HG03442 (cell line): ENCODE measurements around the gene MRPL46.
"Not testable (repeated sequence)": the region's sequence is repeated elsewhere in the genome, so short reads cannot be mapped to it uniquely, and the experiment has no call there.

Experiments used
- ATAC-seq: cut with Tn5 transposase; IDR thresholded peaks from one replicate; pipeline ENCODE4 v1.9.1; 2021; ENCODE audit warnings: mild to moderate bottlenecking, moderate library complexity; ENCODE audit not compliant: unreplicated experiment

MRPL46 gene

GRCh38 chr15:88479169-88479568 is 12.0 kb upstream of the MRPL46 start:
- no peak for ATAC-seq

GRCh38 chr15:88477904-88478303 is 10.7 kb upstream of the MRPL46 start:
- ATAC-seq: no peak

DNA sequence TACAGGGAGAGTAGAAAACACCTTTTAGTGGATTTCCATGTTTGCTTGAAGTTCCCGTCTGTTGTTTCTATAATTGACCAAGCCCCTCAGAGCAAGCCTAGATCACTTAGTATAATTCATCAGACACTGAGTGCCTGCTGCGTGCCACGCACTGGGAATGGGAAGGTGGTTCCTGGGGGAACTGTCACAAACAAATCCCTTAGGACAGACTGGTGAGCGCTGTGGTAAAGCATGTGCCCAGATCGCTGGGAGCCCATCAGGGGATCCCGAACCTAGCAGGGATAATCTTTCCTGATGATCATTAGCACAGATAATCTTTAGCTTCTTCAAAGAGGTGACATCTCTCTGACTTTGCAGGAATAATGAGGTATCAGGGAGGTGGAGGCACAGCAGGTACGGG is 9.9 kb upstream of the MRPL46 start:
- no peak for ATAC-seq

DNA sequence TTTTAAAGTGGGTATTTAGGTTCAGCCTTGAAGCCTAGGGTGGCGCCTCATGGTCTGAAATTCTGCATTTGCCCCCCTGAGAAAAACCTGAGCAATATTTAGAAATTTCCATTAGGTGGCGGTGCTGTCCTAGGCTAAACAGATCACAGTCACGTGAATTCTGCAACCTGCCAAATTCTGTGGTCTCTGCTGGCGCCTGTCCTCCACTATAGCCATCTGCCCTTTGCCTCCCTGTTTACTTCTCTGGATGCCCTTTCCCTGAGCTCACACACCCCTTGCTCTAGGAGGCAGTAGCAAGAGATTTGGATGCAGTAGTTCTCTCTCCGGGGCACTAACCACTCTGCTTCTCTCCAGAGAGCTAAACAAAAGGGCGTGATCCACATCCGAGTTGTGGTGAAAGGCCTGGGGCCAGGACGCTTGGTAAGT is 9.5 kb upstream of the MRPL46 start:
- ATAC-seq: no peak

DNA sequence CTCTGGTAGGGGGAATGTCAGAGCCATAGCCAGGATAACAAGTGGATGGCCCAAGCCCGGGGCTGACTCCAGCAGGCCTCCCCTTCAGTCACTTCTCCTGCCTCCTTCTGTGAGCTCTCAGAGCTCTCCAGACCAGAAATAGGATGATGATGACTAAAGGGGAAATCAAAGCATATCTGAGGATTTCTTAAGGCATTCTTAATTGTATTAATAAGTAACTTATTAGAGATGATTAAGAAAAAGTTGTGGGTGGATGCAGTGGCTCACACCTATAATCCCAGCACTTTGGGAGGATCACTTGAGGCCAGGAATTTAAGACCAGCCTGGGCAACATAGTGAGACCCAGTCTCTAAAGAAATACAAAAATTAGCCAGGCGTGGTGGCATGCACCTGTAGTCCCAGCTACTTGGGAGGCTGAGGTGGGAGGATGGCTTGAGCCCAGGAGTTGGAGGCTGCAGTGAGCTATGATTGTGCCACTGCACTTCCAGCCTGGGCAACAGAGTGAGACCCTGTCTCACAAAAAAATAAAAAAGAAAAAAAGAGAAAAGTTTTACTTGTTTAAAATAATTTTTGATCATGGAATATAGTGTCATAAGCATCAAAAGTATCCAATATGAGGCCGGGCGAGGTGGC is 6.6 kb upstream of the MRPL46 start:
- not testable (repeated sequence) for ATAC-seq

GRCh38 chr15:88472225-88472624 is 5.0 kb upstream of the MRPL46 start:
- ATAC-seq: no peak

DNA sequence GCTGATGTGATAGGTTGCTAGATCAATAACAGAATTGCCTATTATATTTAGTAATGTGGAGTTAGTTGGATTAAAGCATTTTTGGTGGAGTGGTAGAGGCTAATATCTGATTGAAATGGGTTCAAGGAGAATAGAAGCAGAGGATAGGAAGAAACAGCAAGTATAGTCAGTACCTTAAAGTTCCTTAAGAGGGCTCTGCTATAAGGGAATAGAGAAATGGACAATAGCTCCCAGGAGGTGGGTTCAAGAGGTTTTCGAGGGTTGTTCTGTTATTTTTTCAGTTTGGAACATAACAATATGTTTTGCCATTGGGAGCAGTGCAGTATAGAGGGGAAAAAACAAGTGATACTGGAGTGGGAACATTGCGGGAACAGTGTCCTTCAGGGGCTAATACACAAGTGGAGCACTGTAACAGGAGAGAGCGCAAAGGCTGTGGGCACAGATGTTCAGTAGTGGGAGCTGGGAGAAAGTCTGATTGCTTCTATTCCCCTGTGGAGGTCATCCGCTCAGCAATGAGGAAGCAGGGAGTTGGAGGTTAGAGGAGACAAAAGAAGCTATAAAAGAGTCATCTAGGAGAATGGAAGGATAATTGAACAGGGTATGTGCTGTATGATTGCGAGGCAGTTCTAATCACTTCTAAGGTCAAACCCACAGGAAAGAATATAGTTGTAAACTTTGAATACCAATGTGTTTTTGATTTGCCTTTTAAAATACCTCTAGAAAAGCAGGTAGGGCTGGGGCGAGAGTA is 3.6 kb upstream of the MRPL46 start:
- ATAC-seq: no peak

- no peak for ATAC-seq
Observed at GRCh38 chr15:88469321-88469720, 2.1 kb upstream of the MRPL46 start.

DNA sequence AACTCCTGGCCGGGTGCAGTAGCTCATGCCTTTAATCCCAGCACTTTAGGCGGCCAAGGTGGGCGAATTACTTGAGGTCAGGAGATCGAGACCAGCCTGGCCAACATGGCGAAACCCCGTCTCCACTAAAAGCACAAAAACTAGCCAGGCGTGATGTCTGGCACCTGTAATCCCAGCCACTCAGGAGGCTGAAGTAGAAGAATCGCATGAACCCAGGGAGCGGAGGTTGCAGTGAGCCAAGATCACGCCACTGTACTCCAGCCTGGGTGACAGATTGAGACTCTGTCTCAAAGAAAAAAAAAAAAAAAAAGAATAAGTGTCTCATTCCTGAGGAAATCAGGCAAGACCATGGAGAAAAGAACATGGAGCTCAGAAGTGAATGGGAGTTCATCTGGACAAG is 1.5 kb upstream of the MRPL46 start:
- ATAC-seq: not testable (repeated sequence)

GRCh38 chr15:88467935-88468528 is 844 bp upstream of the MRPL46 start:
- no peak for ATAC-seq

DNA sequence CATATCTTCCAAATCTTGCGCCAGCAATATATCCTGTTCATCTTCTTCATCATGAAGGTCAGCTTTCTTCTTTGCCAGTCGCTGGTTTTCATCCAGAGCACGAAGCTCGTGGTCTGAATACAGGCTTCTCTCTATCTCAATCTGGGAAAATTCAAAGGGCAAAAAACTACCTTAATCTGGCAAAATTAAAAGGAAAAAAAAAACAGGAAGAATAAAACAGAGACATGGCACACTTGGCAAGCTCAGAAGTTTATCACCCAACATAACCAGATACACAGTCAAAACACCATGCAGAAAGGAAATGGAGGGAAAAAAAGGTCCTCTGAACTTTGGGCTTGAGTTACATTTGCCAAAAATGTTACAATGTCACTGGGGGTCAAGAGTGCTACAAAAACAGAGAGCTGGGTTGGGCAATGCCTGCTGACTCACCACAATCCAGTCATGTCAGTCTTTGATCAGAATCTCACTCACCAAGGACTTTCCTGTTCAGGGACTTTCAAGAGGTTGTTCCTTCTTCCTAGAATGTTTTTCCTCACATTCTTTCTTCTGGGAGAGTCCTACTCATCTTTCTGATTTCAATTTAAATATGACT is 1.5 kb downstream of the MRPL46 start:
- no peak for ATAC-seq

GRCh38 chr15:88463870-88464532 is 3.2 kb downstream of the MRPL46 start:
- ATAC-seq: no peak

DNA sequence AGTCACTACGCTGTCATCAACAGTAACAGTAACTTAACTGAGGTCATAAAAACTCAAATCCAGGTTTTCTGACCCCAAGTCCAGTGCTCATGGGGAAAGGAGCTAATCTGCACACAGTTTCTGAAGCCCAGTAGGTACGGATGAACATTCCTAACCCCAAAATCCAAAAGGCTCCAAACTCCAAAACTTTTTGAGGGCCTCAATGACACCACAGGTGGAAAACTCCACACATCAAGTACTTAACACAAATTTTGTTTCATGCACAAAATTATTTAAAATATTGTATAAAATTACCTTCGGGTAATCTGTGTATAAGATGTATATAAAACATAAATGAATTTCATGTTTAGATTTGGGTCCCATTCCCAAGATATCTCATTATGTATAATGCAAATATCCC is 10.5 kb downstream of the MRPL46 start:
- no peak for ATAC-seq

DNA sequence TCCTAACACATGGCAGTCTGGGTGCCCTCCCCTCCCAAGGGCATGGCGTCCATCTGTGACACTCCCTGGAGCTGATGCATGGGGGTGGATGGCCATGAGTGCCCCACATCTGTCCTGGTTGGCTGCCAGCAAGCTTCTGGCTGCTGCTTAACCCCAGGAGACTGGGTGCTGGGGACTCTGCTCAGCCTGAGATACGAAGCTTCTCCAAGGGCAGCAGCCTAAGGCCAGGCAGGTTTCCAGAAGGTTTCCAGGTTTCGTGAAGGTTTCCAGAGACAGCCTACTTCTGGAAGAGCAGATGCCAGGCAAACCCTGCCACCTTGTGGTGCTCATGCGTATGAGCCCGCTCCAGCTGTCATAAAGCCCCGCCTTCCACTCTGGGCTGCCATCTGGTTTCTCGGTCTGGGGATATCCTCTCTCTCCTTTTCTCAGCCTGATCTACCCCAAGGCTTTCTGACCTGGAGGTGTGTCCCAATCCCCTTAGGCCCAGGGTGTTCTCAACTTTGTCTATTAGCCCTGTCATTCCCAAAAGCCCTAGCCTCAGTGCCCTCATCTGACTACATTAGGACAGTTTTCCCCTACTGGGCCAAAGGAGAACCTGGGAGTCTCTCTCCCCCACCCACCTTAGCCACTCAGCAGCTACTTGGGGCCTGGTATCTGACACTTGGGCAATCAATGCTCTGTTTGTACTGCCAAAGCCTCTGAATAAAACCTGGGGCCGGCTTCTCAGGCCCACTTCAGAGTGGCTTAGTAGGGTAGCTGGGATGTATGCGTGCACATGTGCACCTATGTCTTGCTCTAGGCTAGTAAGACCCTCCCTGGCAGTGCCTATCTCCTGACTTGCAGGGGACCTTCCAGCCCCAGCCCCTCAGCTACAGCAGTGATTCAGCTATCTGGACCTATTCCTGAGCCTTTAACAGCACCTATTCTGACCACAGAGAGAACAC is 12.0 kb downstream of the MRPL46 start:
- peak; percentile 89 for ATAC-seq

DNA sequence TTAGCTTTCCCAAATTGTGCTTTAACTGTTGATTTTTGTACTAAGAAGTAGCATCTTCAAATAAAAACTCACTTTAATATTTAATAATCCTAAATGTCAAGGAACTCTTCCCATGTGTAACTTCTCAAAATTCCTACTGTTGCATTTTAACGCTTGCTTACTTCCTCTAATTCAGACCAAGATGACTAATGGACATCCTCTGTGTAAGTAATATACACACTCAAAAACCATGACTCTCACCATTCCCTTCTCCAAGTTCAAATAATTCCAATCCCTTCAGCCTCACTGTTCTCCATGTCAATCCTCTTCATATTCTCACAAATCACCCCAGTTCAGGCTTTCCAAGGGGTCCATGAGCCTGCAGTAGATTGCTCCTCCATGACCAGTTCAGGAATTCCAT is 13.0 kb downstream of the MRPL46 start:
- ATAC-seq: no peak

- no peak for ATAC-seq
Observed at GRCh38 chr15:88453651-88454050, 13.5 kb downstream of the MRPL46 start.

DNA sequence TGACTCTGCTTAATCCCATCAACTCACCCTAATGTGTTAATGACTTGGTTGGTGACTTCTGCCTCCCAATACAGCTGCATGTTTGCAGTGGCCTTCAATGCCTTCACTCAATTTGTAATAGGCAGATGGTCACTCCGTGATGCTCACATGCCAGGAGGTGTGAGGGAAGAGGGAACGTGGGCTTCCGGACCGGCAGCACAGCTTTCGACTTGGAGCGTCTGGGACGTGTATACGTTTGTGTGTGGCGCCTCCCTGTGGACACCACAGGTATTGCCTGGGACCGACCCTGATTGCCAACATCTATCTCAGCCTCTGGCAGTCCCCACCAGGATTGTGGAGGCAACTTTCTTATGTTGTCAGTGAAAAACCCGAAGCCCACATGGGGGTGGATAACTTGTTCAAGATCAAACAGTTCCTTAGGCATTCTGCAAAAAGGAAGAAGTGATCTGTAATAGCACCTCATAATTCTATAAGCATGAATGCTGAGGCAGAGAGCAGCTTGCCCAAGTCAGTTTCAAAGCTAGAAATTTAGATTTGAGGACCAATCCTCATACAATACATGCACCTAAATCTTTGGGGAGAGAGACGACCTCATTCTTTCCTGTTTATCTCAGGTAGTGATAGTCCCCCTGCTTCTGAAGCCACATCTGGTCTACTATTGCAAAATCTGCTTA is 16.9 kb downstream of the MRPL46 start:
- ATAC-seq: no peak

DNA sequence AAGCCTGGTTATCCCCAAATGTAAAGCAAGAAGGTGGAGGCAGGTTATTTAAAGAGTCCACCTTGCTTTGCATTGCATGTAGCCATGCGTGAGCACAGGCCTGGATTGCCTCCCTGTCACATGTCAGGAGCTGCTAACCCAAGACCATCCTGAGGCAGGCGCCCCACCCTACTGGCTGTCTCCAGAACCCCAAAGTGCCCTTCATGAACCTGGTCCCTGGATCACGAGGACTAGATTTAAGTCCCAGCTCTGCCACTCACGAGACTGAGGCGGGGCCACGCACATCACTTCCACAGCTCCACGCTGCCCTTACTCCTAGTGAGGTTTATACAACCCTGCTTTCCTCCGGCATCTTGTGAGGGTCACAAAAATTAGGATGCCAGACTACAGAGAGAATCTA is 17.6 kb downstream of the MRPL46 start:
- ATAC-seq: no peak

GRCh38 chr15:88448991-88449461 is 18.2 kb downstream of the MRPL46 start:
- no peak for ATAC-seq

DNA sequence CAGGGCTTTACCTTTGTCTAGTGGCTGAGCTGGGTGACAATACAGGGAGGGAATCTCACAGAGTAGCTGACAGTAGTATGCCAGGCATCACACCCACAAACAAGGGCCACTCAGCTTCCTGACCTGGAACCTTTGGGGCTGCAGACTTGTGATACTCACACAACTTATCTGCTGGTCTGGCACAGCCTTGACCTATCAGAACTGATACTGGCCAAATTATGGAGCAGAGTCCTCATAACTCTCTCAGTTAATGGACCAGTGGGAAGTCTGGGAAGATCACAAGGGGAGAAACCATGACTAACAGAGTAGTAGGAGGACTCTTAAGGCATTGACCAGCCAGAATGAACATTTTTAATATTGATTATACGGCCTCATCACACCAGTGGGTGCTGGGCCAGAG is 19.4 kb downstream of the MRPL46 start:
- ATAC-seq: no peak
